Activated CD4-positive, alpha-beta T cell treated with anti-CD3 and anti-CD28 coated beads, Interleukin-2, amount 50 U/mL, for 1 hour (primary cell): ENCODE measurements around the gene CAMK1D.

Experiments
- DNase-seq: peaks from one replicate; pipeline ENCODE4 v3.0.0-alpha.2; 2020

CAMK1D gene

GRCh38 chr10:12500381-12501303 lies 151.3 kb downstream of the CAMK1D start:
- no peak for DNase-seq

- DNase-seq: no peak
Observed at GRCh38 chr10:12501324-12501723, 152.0 kb downstream of the CAMK1D start.

- DNase-seq: no peak
Observed at GRCh38 chr10:12501841-12502525, 152.6 kb downstream of the CAMK1D start.

- DNase-seq: no peak
Observed at GRCh38 chr10:12502526-12503274, 153.4 kb downstream of the CAMK1D start.

GRCh38 chr10:12503311-12503710 lies 154.0 kb downstream of the CAMK1D start:
- DNase-seq: no peak

- no peak for DNase-seq
Observed at GRCh38 chr10:12504176-12504575, 154.8 kb downstream of the CAMK1D start.

GRCh38 chr10:12504628-12505027 lies 155.3 kb downstream of the CAMK1D start:
- DNase-seq: no peak

- DNase-seq: no peak
Observed at GRCh38 chr10:12505683-12506082, 156.3 kb downstream of the CAMK1D start.

- DNase-seq: no peak
Observed at GRCh38 chr10:12507165-12507850, 158.0 kb downstream of the CAMK1D start.

GRCh38 chr10:12508165-12508564 lies 158.8 kb downstream of the CAMK1D start:
- DNase-seq: no peak

- DNase-seq: no peak
Observed at GRCh38 chr10:12509016-12509793, 159.9 kb downstream of the CAMK1D start.

- no peak for DNase-seq
Observed at GRCh38 chr10:12509794-12510100, 160.4 kb downstream of the CAMK1D start.

- DNase-seq: no peak
Observed at GRCh38 chr10:12510501-12510941, 161.2 kb downstream of the CAMK1D start.

- no peak for DNase-seq
Observed at GRCh38 chr10:12510984-12511383, 161.6 kb downstream of the CAMK1D start.

- no peak for DNase-seq
Observed at GRCh38 chr10:12511651-12512050, 162.3 kb downstream of the CAMK1D start.

GRCh38 chr10:12512332-12513002 lies 163.1 kb downstream of the CAMK1D start:
- DNase-seq: no peak

- DNase-seq: no peak
Observed at GRCh38 chr10:12513003-12513365, 163.6 kb downstream of the CAMK1D start.

GRCh38 chr10:12513775-12514673 lies 164.7 kb downstream of the CAMK1D start:
- DNase-seq: no peak

- DNase-seq: no peak
Observed at GRCh38 chr10:12518024-12518423, 168.7 kb downstream of the CAMK1D start.

GRCh38 chr10:12521423-12521822 lies 172.1 kb downstream of the CAMK1D start:
- no peak for DNase-seq
